ENCODE data around the gene HPCAL1.
A peak's percentile ranks its signal among the peaks of the same experiment; 100 is the strongest.

The HPCAL1 gene

GRCh38 chr2:10269711-10270610 is 32.7 kb upstream of the HPCAL1 start:
- no peak for DNase-seq (ENCODE audit: low spot score)

GRCh38 chr2:10271509-10271908 is 31.2 kb upstream of the HPCAL1 start:
- DNase-seq (ENCODE audit: low spot score), result no peak

GRCh38 chr2:10271946-10272345 is 30.8 kb upstream of the HPCAL1 start:
- DNase-seq (ENCODE audit: low spot score), result no peak

- DNase-seq (ENCODE audit: low spot score), result no peak
These were observed 30.2 kb upstream of the HPCAL1 start for GRCh38 chr2:10272464-10272863.

- DNase-seq (ENCODE audit: low spot score), result no peak
These were observed 29.2 kb upstream of the HPCAL1 start for GRCh38 chr2:10273215-10274175.

- DNase-seq (ENCODE audit: low spot score), result no peak
These were observed 28.3 kb upstream of the HPCAL1 start for GRCh38 chr2:10274376-10274775.

- DNase-seq (ENCODE audit: low spot score), result no peak
These were observed 27.5 kb upstream of the HPCAL1 start for GRCh38 chr2:10274983-10275802.

GRCh38 chr2:10276481-10277292 is 26.0 kb upstream of the HPCAL1 start:
- DNase-seq (ENCODE audit: low spot score), result no peak

- no peak for DNase-seq (ENCODE audit: low spot score)
These were observed 25.2 kb upstream of the HPCAL1 start for GRCh38 chr2:10277293-10278028.

- DNase-seq (ENCODE audit: low spot score), result peak; percentile 26
These were observed 24.5 kb upstream of the HPCAL1 start for GRCh38 chr2:10278029-10278762.

GRCh38 chr2:10278763-10279471 is 23.8 kb upstream of the HPCAL1 start:
- DNase-seq (ENCODE audit: low spot score), result no peak

GRCh38 chr2:10279472-10279870 is 23.2 kb upstream of the HPCAL1 start:
- no peak for DNase-seq (ENCODE audit: low spot score)

- DNase-seq (ENCODE audit: low spot score), result no peak
These were observed 22.7 kb upstream of the HPCAL1 start for GRCh38 chr2:10279946-10280463.

GRCh38 chr2:10281891-10282290 is 20.8 kb upstream of the HPCAL1 start:
- no peak for DNase-seq (ENCODE audit: low spot score)

GRCh38 chr2:10282611-10283105 is 20.0 kb upstream of the HPCAL1 start:
- DNase-seq (ENCODE audit: low spot score), result no peak

GRCh38 chr2:10283106-10284062 is 19.3 kb upstream of the HPCAL1 start:
- peak; percentile 88 for DNase-seq (ENCODE audit: low spot score)

All from RKO (cell line).